Peyer's patch (tissue), 4 donors: ENCODE measurements around the gene GFRA4. TPM values are rescaled to one million over a fixed set of nuclear protein-coding genes. Genes with fewer than 3 reads are reported as not detected.

ENCODE experiments used
- DNase-seq, 3 donors: peaks; one replicate each; pipeline ENCODE4 v3.0.0-alpha.2; 2017 to 2019
- H3K27ac ChIP-seq, 4 donors: fragments of 200-600 bp; sonication (generic); one replicate each; pipeline ENCODE4 v1.5.1; 2016 to 2019
- H3K27me3 ChIP-seq, 2 donors: fragments of 200-600 bp; sonication (generic); one replicate each; pipeline ENCODE4 v1.5.1; 2019
- H3K36me3 ChIP-seq, 3 donors: fragments of 200-600 bp; sonication (generic); one replicate each; pipeline ENCODE4 v1.5.1; 2016 to 2019
- H3K4me1 ChIP-seq, 4 donors: fragments of 200-600 bp; sonication (generic); one replicate each; pipeline ENCODE4 v1.5.1; 2016 to 2019
- H3K4me3 ChIP-seq, 4 donors: fragments of 200-600 bp; sonication (generic); 1 replicate in 3 of 4; 2 replicates in 1 of 4; pipeline ENCODE4 v1.5.1; 2016 to 2019; ENCODE audit warnings: mild to moderate bottlenecking in 1 of 4
- H3K9me3 ChIP-seq, 4 donors: fragments of 200-600 bp; sonication (generic); one replicate each; pipeline ENCODE4 v1.5.1; 2016 to 2019; ENCODE audit warnings: mild to moderate bottlenecking in 1 of 4
- POLR2A ChIP-seq, 2 donors: fragments of 450-650 bp; IDR thresholded peaks; one replicate each; pipeline ENCODE4 v1.5.1; 2017; ENCODE audit warnings: antibody characterized with exemption in 2 of 2, mild to moderate bottlenecking in 2 of 2, moderate library complexity in 2 of 2
- total RNA-seq, 4 donors: library from RNA; depleted of rRNA; stranded (reverse); fragments of >200 nt; gene quantifications; one replicate each; pipeline ENCODE4 v1.1.0, GENCODE V29; 2016
- TF ChIP-seq, protein P1 (sequence below), 6 experiments: fragments of 450-650 bp in 4 of 6; fragments of 200-600 bp in 2 of 6; sonication (generic) in 1 of 6; IDR thresholded peaks; one replicate each; pipeline ENCODE4 v1.5.1; 2017 to 2019; ENCODE audit warnings: antibody characterized with exemption in 6 of 6, mild to moderate bottlenecking in 3 of 6, moderate library complexity in 1 of 6

GFRA4 gene
- total RNA-seq, 4 donors from 2014 or later, result not detected

DNA sequence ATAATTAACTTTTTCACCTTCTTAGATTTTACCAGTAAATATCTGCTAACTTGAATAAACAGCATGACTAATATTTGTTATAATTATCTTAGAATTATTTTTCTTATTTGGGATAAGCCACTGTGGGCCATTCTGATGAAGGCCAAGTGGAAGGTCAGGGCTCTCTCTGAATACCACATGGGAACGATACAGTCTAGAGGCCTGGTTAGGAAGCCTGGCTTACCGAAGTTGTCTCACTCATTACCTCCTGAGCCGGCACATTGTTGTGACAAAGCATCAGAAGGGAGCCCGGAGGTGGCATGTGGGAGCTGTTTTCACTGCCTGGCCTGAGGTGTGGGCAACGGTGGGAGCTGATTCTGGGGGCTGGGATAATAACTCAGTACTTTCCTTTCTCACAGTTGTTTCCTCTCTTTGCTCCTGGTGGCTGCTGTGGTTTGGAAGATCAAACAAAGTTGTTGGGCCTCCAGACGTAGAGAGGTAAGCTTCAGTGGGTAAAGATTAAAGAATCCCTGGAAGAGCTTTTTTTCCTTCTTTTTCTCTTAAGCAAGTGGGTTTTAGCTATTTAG is 29.2 kb downstream of the GFRA4 start:
- no peak overlapping the region for H3K4me3 ChIP-seq
- no peak for TF ChIP-seq POLR2A (IDR thresholded peaks at IDR 0.05)
- TF ChIP-seq, protein P1, sequence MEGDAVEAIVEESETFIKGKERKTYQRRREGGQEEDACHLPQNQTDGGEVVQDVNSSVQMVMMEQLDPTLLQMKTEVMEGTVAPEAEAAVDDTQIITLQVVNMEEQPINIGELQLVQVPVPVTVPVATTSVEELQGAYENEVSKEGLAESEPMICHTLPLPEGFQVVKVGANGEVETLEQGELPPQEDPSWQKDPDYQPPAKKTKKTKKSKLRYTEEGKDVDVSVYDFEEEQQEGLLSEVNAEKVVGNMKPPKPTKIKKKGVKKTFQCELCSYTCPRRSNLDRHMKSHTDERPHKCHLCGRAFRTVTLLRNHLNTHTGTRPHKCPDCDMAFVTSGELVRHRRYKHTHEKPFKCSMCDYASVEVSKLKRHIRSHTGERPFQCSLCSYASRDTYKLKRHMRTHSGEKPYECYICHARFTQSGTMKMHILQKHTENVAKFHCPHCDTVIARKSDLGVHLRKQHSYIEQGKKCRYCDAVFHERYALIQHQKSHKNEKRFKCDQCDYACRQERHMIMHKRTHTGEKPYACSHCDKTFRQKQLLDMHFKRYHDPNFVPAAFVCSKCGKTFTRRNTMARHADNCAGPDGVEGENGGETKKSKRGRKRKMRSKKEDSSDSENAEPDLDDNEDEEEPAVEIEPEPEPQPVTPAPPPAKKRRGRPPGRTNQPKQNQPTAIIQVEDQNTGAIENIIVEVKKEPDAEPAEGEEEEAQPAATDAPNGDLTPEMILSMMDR (IDR thresholded peaks at IDR 0.05), result no peak
- no peak for DNase-seq
- H3K36me3 ChIP-seq, result peaks cover 0 to 7% (median 0%) of the 10 kb centered on the region in 3 donors
- no peaks in the 10 kb centered on the region for H3K4me1 ChIP-seq
- no peak overlapping the region for H3K27ac ChIP-seq
- no peaks in the 10 kb centered on the region for H3K9me3 ChIP-seq
- no peaks in the 10 kb centered on the region for H3K27me3 ChIP-seq

DNA sequence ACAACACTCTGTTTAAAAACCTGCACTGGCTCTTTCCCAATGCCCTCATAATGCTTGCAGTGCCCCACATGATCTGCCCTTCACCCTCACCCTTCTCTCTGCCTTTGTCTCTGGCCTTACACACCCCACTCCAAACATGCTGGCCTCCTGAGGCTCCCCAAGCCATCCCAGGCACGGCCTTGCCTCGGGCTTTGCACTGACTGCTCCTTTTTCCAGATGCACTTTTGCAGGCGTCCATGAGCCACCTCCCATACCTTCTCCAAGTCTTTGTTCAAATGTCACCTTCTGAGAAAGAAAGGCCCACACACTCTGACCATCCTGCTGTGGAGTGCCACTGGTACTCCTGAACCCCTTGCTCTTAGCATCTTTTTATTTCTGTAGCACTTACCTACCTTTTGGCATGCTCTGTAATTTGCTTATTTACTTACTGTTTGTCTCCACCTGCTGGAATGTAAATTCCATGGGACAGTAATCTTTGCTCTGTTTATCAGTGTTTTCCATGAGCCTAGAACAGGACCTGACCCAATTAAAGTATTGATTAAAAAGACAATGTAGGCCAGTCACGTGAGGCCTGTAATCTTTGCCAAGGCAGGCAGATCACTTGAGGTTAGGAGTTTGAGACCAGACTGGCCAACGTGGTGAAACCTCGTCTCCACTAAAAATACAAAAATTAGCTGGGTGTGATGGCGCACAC is 30.7 kb downstream of the GFRA4 start:
- peaks cover 0 to 20% (median 0%) of the 10 kb centered on the region in 3 donors for H3K36me3 ChIP-seq

DNA sequence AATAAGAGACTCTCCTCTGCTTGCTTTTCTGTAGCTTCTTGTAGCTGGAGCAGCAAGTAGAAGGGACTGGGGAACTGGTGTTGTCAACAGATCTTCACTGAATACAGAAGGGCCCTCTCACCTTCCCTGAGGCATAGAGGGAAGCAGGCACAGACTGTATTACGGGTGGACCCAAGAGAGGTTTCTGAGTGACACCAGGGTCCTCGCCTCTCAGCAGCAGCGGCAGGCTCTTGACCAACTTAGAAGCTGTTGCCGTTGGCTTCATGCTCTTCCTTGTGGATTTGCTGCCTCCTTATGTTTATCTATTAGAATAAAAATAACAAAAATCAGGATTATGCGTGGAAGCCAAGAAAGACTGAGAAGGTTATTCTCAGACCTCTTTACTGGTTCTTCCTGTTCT is 31.7 kb downstream of the GFRA4 start:
- Histone ChIP-seq H3K36me3 (peaks cover 0 to 21% (median 0%) of the 10 kb centered on the region in 3 donors), H3K27ac (no peak overlapping the region), H3K4me1 (no peaks in the 10 kb centered on the region), H3K27me3 (no peaks in the 10 kb centered on the region), H3K9me3 (no peaks in the 10 kb centered on the region), H3K4me3 (no peak overlapping the region)
- DNase-seq, result no peak
- no peak for TF ChIP-seq POLR2A (IDR thresholded peaks at IDR 0.05)
- TF ChIP-seq, protein P1 (IDR thresholded peaks at IDR 0.05), result no peak

More for the DNA sequence above, 30.7 kb downstream of the GFRA4 start:
- TF ChIP-seq, protein P1 (IDR thresholded peaks at IDR 0.05), result peak in 1 of 6 experiments; percentile 4
- TF ChIP-seq POLR2A (IDR thresholded peaks at IDR 0.05), result no peak
- no peaks in the 10 kb centered on the region for H3K9me3 ChIP-seq
- H3K27ac ChIP-seq, result no peak overlapping the region
- no peaks in the 10 kb centered on the region for H3K27me3 ChIP-seq
- no peak for DNase-seq
- no peak overlapping the region for H3K4me3 ChIP-seq
- no peaks in the 10 kb centered on the region for H3K4me1 ChIP-seq

DNA sequence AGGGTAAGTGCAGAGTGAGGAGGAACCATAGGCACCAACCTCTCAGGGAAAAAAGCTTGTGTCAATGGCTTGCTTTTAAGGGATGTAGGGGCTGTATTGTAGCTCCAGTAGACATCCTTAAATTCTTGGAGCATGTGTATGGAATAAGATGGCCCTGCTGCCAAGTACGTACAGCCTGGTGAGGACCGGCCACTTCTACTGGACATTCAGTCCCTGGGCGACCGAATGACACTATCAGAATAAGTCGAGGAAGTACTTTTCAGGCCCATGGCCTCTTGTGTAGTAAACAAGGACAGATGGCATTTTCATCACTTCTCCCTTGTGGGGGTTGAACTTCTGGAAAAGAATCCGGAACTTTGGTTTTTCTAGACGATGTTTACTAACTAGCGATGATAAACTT is 32.8 kb downstream of the GFRA4 start:
- H3K4me3 ChIP-seq, result no peak overlapping the region
- peaks cover 0 to 21% (median 0%) of the 10 kb centered on the region in 3 donors for H3K36me3 ChIP-seq
- no peaks in the 10 kb centered on the region for H3K4me1 ChIP-seq
- DNase-seq, result no peak
- no peak overlapping the region for H3K27ac ChIP-seq
- TF ChIP-seq POLR2A (IDR thresholded peaks at IDR 0.05), result no peak
- TF ChIP-seq, protein P1 (IDR thresholded peaks at IDR 0.05), result no peak
- H3K9me3 ChIP-seq, result no peaks in the 10 kb centered on the region
- H3K27me3 ChIP-seq, result no peaks in the 10 kb centered on the region

DNA sequence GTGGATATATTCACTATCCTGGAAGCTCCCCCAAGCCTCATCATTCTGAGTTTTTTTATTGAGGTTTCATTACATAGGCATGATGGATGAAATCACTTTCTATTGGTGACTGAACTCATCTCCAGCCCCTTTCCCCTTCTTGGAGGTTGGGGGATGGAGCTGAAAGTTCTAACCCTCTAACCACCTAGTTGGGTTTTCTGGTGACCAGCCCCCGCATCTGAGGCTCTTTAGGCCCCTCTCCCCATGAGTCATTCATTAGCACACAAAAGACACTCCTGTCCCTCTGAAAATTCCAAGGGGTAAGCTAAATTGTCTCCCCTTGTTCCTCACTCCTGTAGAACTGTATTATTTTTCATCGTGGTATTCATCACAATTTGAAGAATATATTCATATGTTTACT is 33.3 kb downstream of the GFRA4 start:
- no peak for DNase-seq
- H3K27me3 ChIP-seq, result no peaks in the 10 kb centered on the region
- TF ChIP-seq, protein P1 (IDR thresholded peaks at IDR 0.05), result no peak
- TF ChIP-seq POLR2A (IDR thresholded peaks at IDR 0.05), result no peak
- no peak overlapping the region for H3K27ac ChIP-seq
- H3K9me3 ChIP-seq, result no peaks in the 10 kb centered on the region
- no peaks in the 10 kb centered on the region for H3K4me1 ChIP-seq
- peaks cover 0 to 21% (median 0%) of the 10 kb centered on the region in 3 donors for H3K36me3 ChIP-seq
- no peak overlapping the region for H3K4me3 ChIP-seq
